ENCODE results near the gene NRXN3.

Gene NRXN3

DNA sequence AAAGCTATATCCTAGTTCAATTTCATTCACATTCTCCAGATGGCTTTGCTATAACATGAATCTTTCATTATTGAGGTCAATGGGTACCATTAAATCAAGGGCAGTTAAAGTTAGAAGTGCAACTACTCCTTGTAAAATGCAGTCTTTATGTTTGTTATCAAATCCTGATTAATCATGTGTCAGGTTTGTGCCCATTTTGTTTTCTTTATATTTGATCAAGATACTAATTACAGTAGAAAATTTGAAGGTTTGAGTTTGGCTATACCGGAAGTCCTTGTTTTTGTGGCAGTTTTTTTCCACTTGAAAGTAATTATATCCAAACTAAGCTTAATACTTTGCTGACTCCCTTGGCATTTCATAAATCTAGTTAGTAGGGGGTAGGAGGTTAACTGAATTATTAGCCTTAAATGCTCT lies 1528.1 kb downstream of the NRXN3 start:
- DNase-seq (ENCODE audit: low spot score), result no peak

DNA sequence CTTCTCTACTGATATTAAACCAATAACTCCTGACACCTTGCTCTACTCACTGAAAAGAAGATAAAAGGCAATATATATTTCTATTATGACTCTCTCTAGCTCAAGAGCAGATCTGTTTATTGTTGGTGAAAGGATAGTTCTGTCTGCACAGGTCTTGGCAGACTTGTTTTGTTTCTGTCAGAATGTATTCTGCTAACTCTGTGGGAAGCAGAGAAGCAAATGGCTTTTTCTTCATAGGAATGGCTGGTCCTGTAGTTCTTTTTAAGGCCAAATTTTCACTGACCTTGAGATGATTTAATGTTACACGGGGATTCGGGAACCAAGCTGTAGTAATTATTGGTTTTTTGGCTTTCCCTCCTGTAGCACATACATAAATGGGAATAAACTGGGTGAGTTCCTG lies 1529.0 kb downstream of the NRXN3 start:
- no peak for DNase-seq (ENCODE audit: low spot score)

DNA sequence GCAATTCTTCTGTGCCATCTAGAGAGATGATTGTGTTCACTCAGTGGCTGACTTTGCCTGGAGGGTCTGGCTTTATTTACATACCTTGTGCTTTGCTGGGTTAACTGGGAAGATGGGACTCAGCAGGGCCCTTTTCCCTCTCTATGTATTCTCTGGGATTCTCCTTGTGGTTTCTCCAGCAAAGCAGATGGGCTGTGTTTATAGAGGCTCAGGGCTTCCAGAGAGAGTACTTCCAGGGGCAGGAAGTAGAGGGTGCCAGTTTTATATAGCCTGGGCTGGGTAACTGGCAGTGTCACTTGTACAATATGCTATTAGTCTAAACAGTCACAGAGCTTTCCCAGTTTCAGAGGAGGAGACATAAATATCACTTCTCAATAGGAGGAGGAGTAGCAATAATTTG lies 1531.2 kb downstream of the NRXN3 start:
- DNase-seq (ENCODE audit: low spot score), result no peak

DNA sequence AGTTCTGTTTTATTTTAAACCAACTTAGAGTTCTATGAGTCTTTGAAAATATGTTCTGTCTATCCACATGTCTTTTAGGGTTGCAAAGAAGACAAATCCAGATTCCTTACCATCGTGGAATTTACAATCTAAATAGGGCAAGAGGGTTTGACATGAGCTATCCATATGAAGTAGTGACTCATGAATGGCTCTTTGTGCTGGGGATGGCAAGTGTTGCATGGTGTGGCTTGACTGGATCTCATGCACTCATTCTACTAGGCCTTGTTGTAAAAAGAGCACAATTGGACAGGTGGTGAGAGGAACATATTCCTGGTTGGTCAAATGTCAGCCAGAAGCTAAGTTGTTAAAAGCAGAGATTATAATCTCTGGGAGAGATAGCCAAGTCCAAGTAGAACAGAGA lies 1532.0 kb downstream of the NRXN3 start:
- no peak for DNase-seq (ENCODE audit: low spot score)

DNA sequence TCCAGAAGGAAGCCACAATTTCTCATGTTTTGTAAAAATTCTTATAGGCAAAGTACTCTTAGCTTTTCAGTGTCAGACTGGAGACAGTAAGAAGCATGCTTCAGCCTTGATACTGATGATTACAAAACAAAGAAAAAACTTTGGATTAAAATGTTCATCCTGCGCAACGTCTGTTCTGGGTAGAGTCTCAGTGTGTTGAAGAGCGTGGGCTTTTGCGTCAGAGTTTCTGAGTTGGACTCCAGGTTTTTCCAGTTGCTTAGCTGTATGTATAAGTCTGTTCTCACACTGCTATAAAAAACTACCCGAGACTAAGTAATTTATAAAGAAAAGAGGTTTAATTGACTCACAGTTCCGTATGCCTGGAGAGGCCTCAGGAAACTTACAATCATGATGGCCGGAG lies 1533.0 kb downstream of the NRXN3 start:
- no peak for DNase-seq (ENCODE audit: low spot score)

DNA sequence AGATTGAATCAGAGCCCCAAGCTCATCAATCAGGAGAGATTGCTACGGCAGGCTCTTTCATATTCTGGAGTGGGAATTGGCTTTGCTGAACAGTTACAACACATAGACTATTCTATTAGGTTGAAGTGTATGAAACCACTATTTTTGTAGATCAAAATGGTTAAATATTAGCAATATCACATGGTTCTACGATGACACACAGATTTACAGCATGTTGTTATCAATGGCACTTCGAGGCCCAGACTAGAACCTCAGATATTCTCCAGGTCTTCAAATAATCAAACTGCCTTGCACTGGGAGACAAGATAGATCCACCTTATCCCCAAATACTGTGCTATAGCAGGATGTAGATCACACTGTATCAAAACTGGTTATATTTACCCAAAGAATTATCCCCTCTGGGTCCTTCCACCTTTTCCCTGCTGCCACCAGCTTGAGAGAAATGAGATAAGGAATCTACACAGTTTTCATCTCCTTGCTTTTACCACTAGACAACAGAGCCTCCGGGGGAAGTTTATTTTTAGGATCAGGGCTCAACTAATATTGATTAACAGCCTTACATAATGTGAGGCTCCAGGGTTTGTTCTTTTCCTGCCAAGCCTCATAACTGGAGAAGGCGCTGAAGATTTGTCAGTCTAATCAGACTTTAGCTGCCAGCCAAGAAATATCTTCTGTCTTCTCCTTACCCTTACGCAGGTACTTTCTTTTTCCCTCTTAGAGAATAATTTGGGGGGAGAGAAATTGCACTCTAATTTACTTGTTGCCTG lies 1534.1 kb downstream of the NRXN3 start:
- no peak for DNase-seq (ENCODE audit: low spot score)

DNA sequence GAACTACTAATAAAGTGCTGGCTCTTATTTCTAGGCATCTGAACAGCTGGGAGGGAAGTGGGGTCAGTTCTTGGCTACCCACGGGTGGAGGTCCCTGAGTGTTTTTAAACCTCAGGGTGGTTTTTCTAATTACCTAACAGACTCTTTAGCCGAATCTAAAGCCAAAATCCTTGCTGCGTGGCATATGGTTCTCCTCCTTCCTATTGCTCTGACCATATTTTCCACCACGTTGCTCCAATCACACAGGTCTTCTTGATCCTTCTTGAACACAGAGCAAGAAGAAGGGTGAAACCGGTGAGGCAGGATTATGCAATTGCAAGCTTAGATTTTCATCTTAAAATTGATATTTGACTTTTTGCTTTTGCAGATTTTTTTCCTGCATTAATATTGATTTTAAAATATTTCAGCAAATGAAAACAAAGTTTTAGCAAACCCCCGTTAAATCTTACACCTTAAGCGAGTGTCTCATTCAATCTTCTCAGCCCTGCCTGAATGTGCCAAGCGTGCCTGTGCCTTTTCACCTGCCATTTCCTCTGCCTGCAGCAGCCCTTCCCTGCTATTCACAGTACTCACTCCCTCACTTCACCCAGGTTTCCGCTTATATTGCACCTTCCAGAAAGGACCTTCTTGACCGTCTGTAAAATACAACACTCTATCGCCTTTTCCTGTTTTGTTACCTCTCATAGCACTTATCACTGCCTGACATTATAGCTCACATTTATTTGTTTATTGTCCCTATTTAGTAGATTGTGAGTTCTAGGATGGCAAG lies 1535.1 kb downstream of the NRXN3 start:
- no peak for DNase-seq (ENCODE audit: low spot score)

DNA sequence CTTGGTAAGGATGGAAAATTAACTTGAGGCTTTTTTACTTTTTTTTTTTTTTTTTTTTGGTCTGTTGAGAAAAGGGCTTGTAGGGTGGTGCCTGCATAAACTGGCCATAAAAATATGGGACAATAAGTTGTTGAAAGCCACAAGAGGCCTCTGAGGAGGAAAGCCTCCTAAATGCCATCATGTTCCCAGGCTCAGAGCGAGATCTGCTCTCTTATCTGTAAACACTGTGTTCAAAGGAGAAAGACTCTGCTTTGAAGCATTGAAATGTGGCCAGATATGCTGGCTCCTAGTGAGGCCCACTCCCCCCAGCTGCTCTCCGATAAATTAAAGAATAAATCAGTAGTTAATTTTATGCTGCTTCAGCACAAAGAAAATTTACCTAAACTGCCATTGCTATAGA lies 1536.2 kb downstream of the NRXN3 start:
- DNase-seq (ENCODE audit: low spot score), result no peak

DNA sequence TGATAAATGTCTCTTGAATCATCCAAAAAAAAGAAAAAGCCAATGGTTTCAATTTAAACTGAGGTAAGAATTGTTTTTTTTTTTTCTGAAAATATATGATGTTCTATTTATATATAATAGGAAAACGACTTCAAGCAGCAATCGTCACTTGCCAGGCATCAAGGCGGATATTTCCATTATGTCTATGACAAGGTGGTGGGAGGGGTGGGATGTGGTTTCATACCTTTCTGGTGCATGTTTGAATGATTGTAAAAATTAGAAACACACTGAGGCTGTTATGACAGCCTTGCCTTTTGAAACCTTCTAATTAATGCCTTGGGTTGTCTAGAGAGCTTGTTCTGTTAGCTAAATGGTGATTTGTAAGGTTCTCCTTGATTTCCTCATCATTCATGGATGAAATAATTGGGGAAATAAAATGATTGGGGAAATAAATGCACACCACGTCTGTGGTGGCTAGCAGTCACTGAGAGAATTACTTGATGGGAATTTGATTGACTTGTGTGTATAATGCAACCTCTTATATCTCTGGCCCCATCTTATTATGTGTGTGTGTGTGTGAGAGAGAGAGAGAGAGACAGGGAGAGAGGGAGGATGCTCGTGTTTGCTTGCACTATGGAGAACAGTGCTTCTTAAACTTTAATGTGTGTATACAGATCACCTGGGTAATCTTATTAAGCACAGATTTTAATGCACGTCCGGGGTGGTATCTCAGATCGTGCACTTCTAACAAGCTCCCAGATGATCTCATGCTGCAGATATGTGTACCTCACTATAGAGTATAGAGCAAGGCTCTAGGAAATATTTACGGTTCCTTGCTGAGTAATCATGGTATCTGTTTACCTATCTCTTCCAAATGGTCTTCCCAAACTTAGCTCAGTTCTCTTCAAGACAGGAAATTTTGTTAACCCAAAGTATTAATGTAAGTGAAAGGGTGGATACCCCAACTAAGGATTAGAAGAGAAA lies 1538.5 kb downstream of the NRXN3 start:
- no peak for DNase-seq (ENCODE audit: low spot score)

DNA sequence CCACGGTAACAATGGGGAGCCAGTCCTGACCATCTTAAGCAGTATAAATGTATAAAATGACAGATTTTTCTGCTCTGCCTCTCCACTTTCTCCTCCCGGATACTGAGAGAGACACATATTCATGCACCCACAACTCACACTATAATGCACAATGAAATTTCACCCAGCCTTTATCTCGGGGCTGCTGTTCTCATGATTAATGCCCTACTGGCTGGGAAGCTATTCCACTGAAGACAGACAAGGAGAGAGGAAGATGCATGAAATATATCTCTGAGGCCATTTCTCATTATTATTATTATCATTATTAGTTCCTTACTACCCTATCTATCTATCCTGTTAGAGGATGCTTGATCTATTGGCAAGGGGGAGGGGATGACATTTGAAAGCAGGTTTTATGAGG lies 1539.4 kb downstream of the NRXN3 start:
- no peak for DNase-seq (ENCODE audit: low spot score)

DNA sequence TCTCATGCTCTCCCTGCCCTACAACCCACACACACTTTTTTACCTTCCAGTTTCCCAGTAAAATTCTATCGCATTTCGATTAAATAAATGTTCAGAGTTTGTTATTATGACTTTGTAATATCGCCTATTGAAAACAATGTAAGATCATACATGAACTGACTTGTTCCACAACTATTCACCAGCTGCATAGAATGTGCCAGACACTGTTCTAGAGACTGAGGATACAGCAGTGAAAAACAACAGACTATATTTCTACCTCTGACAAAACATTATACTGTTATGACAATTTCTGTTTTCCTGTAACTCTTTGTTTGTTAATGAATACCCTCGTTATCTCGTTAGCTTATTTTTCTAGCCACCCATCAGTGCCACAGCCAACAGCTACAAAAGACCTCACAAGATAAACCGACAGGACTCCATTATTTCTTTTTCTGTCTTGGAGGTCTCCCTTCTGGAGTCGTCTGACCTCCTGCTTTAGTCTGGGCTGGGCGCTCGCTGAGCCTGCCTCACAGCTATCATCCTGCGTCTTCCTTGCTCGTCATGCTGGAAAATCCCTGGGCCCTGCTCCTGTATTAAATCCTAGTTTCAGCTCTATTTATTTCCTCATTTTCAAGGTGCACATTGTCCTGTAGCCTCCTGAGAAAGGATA lies 1542.3 kb downstream of the NRXN3 start:
- DNase-seq (ENCODE audit: low spot score), result no peak

DNA sequence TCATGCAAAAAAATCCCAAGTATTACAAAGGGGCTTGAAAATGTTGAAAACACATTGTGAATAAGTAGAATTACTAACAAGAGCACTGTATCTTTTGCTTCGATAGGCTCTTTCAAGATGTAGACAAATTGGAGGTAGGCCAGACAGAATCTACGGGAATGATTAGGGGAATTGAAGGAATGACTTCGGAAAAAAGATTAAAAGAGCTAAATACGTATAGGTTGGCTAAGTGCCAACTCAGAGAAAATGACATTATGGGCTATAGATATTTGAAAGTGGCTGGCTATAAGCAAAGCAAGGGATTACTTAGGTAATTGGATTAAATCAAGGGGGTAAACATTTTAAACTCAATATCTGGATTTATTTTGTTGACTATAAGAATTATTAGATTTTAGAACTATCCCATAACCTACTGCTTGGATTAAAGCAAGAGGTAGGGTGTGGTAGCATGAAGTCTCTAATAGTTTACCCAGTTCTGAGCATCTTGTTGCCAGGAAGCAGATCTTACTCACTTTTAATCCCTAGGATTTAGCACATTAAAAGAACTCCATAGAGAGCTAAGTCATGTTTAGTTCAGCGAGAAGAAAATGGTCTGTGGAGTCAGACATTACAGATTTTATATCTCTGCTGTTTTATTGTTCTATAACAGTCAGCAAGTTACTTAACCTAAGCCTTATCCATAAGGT lies 1551.4 kb downstream of the NRXN3 start:
- DNase-seq (ENCODE audit: low spot score), result no peak

DNA sequence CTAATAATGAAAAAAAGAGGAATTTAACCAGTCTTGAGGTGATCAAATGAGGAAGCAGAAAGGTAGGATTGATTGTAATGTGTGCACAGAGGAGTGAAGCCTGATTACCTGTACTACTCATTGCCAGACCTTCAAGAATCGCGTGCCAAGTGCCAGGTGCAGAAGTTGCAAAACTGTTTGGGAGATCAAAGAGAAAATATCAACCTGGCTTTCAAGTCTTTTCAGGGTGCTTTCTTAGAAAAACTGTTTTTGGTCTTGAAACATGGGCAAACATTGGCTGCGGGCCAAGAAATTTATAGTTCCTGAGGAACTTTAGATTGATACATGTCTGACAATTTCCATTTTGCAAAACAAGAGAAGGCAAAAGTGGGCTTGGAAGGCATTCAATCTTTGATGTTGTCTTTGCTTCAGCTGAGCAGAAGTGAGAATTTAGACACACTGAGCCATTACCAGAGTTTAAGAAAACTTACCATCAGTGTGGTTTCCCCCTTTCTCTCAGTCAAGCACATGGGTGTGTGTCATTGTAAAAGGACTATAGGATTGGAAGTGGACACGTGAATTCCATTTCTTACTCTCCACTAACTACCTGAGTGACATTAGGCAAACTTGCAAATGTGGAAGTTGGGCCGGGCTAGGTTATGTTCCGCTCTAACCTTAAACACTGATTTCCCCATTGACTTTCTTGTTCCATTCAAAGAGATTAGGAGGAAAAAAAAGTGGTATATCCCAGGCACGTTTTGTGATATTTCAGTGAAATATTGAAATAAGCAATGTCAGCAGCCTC lies 1555.0 kb downstream of the NRXN3 start:
- no peak for DNase-seq (ENCODE audit: low spot score)

DNA sequence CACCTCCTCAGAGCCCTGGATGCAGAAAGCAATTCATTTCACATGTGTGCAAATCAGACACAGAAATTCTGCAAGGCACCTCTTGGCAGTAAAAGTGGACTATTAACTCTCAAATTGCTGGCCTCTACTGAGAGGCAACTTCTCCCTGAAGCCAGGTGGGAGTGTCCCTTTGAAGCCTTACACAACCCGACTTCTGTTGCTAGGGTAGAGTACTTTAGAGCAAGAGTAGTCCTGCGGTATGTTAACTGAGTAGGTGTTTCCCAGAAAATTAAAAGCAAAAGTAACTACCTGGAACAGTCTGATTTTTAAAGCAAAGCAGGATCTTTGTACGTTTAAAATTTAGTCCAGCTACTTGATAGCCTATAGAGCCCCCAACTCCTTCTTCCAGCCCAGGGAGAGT lies 1557.7 kb downstream of the NRXN3 start:
- DNase-seq (ENCODE audit: low spot score), result no peak

DNA sequence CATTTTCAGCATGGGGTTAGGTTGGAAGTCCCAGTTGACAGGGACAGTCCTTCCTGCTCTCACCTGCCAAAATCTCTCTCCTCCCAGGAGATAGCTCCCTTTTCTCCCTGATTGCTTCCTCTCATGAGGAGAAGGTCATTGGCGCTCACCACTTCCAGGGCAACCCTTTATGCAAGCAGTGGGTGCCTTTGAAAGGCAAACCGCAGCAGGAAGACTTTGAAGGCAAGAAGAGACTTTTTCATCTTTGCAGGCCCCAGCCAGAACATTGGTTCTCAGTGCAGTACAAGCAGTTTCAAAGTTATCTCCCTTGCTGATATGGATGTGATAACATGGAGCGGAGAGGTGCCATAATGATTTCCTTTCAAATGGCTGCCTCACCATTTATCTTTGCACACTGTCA lies 1558.2 kb downstream of the NRXN3 start:
- no peak for DNase-seq (ENCODE audit: low spot score)

DNA sequence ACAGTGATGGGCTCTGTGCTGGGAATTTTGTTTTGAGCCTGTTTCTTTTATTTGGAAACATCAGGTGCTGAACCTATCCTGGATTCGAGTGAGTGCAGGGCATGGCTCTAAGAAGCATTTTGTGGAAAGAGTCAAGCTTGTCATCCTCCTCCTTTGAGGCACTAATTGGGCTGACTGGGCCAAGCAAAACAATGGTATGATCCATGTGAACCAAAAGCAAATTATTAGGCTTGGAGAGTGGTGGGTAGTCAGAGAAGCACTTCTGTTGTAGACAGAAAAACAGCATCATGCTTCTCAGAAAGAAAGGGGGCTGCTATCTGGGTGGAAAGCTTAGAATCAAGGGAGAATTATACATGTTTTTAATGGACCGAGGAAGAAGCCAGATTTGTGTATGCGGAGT lies 1559.6 kb downstream of the NRXN3 start:
- no peak for DNase-seq (ENCODE audit: low spot score)

DNA sequence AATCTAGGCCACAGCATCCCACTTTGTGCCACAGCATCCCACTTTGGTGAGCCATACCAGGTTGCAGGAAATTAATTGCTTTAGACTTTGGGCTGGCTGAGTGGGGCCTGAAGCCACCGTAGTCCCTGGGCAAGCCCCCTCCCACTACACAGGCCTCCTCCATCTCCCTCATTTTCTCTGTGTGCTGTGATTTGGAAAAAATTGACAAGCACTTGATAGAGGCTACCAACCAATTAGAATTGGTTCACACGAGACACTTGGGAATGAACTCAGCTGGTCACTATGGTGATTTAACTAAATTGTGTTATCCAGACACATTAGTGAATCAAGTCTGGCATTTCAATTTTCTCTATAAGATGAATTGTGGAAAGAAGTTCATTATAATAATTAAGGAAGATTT lies 1560.0 kb downstream of the NRXN3 start:
- no peak for DNase-seq (ENCODE audit: low spot score)

DNA sequence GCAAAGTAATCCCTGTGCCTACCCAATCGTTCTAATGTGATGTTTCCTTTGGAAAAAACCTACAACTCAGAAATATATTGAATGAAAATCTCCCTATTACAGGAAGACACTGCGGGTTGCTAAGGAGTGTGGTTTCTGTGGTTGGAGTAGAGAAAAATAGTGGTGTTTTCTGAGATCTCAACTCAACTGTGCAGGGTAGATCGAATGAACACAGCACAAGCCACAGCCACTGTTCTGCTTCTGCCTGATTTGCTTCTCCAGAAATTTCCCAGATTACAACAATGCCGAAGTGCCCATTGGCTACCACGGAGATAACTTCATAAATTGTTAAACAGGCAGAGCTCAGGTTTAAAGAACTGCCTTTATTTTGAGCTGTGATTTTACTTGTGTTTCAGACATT lies 1560.8 kb downstream of the NRXN3 start:
- DNase-seq (ENCODE audit: low spot score), result no peak

DNA sequence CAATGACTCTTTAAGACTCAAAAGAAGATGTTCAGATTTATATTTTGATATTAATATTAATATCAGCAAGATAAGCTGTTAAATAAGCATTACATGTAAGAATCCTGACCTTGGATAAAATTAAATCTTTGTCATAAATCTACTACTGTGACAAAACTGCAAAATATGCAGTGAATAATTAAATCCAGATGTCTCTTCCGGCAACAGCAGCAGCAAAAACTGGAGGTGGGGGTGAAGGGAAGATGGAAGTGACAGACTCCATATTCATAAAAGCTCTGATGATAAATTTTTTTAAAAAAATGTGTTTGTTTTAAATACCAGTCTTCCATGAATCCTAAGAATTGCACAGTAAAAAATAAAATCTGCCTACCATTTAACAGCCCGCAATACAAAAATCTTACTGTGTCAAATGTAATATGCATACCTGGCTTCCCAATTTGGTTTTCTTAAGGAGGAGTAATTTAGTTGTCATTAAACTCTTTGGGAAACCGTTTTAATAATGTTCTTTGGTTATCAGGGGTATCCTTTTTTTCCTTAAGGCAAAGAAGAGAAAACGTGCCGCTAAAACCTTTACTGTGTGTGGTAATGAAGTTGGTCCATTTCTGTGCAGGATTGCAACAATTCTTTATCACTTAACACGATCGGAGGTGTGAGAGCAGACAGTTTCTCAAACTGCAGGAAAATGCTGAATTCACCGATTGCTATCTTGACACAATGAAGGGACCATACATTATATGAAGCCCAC lies 1562.9 kb downstream of the NRXN3 start:
- DNase-seq (ENCODE audit: low spot score), result no peak

DNA sequence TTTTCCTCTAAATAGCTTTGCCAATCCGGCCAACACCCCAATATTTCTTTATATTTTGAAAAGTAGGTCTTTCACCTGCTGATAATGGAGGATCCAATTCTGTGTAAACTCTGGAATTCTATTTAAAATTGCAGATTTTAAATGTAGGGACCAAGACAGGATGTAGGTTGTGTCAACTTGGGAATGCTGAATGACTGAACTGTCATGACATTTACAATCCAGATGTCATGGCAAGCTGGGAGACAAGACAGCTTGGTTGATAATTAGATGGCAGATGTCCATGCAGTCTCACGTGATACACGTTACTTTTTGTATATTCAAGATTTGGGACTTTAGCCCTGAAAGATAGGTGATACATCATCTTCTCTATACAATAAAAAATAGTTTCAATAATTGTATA lies 1564.0 kb downstream of the NRXN3 start:
- DNase-seq (ENCODE audit: low spot score), result no peak

Data from hematopoietic multipotent progenitor cell treated with erythropoietin and hydrocortisone succinate and interleukin-3 and kit ligand, for 15 days (in vitro differentiated cells).